ENCODE data around the gene EFNA5. TPM values are rescaled to one million over a fixed set of nuclear protein-coding genes. Genes with fewer than 3 reads are reported as not detected.

The EFNA5 gene
- polyA plus RNA-seq, 1 donor (not counting 4 experiments of a cell fraction or from before 2014, with no cell fraction given), result 4.8 TPM

- Histone ChIP-seq H4K20me1 (ENCODE audit: control insufficient read depth, extremely low read depth, insufficient read depth, low read length) (no peaks in the 10 kb centered on the region), H3K4me2 (ENCODE audit: control insufficient read depth, extremely low read depth, insufficient read depth, low read depth, low read length) (peak overlapping the region; percentile 81), H3K9me1 (ENCODE audit: control insufficient read depth, extremely low read depth, insufficient read depth, low read length) (no peaks in the 10 kb centered on the region), H3K9ac (ENCODE audit: control insufficient read depth, extremely low read depth, insufficient read depth, low read length) (peak overlapping the region; percentile 92), H3K4me3 (ENCODE audit: control insufficient read depth in 2 of 3, extremely low read depth in 1 of 3, insufficient read depth in 2 of 3, low read depth in 1 of 3, low read length in 3 of 3) (peak overlapping the region; percentile 65 to 91 (median 82)), H3K9me3 (ENCODE audit: control insufficient read depth, low read depth, low read length) (no peaks in the 10 kb centered on the region), H3K27ac (ENCODE audit: control insufficient read depth, insufficient read depth, low read length) (peak overlapping the region; percentile 88), H3K79me2 (ENCODE audit: control insufficient read depth, insufficient read depth, low read length) (peaks cover 64% of the 10 kb centered on the region), H2AFZ (ENCODE audit: control insufficient read depth, low read length) (peak overlapping the region; percentile 84), H3K4me1 (ENCODE audit: control insufficient read depth, extremely low read depth, insufficient read depth, low read length) (peaks cover 12% of the 10 kb centered on the region), H3K36me3 (ENCODE audit: control insufficient read depth in 2 of 2, extremely low read depth in 1 of 2, insufficient read depth in 2 of 2, low read length in 2 of 2) (no peaks in the 10 kb centered on the region), H3K27me3 (ENCODE audit: control insufficient read depth, extremely low read depth, insufficient read depth, low read length) (no peaks in the 10 kb centered on the region)
- TF ChIP-seq CTCF (optimal IDR thresholded peaks at IDR 0.05 in 1 of 3, IDR thresholded peaks at IDR 0.05 in 1 of 3, conservative IDR thresholded peaks at IDR 0.05 in 1 of 3; ENCODE audit: extremely low read depth in 1 of 3, insufficient read depth in 2 of 3, low read length in 3 of 3) (no peak), EZH2 (IDR thresholded peaks at IDR 0.05; ENCODE audit: low read length) (no peak)
- dilution Hi-C loops (cut with MboI; ENCODE audit: extremely low pct_ligation_motif_present, low sequenced_read_pairs), result no loop called here
- DNase-seq (ENCODE audit: low read depth, low spot score), result no peak
- FAIRE-seq, result no peak
These were observed 1.4 kb downstream of the EFNA5 start for GRCh38 chr5:107669096-107670031.

- Histone ChIP-seq H2AFZ (ENCODE audit: control insufficient read depth, low read length) (peak overlapping the region; percentile 84), H3K9me3 (ENCODE audit: control insufficient read depth, low read depth, low read length) (no peaks in the 10 kb centered on the region), H3K4me1 (ENCODE audit: control insufficient read depth, extremely low read depth, insufficient read depth, low read length) (peaks cover 12% of the 10 kb centered on the region), H4K20me1 (ENCODE audit: control insufficient read depth, extremely low read depth, insufficient read depth, low read length) (no peaks in the 10 kb centered on the region), H3K9me1 (ENCODE audit: control insufficient read depth, extremely low read depth, insufficient read depth, low read length) (no peaks in the 10 kb centered on the region), H3K27me3 (ENCODE audit: control insufficient read depth, extremely low read depth, insufficient read depth, low read length) (no peaks in the 10 kb centered on the region), H3K79me2 (ENCODE audit: control insufficient read depth, insufficient read depth, low read length) (peaks cover 67% of the 10 kb centered on the region), H3K4me2 (ENCODE audit: control insufficient read depth, extremely low read depth, insufficient read depth, low read depth, low read length) (peak overlapping the region; percentile 81), H3K9ac (ENCODE audit: control insufficient read depth, extremely low read depth, insufficient read depth, low read length) (peak overlapping the region; percentile 92), H3K36me3 (ENCODE audit: control insufficient read depth in 2 of 2, extremely low read depth in 1 of 2, insufficient read depth in 2 of 2, low read length in 2 of 2) (no peaks in the 10 kb centered on the region), H3K4me3 (ENCODE audit: control insufficient read depth in 2 of 3, extremely low read depth in 1 of 3, insufficient read depth in 2 of 3, low read depth in 1 of 3, low read length in 3 of 3) (peak overlapping the region; percentile 65 to 91 (median 82)), H3K27ac (ENCODE audit: control insufficient read depth, insufficient read depth, low read length) (peak overlapping the region; percentile 88)
- DNase-seq (ENCODE audit: low read depth, low spot score) (no peak), FAIRE-seq (peak; percentile 29)
- TF ChIP-seq CTCF (optimal IDR thresholded peaks at IDR 0.05 in 1 of 3, IDR thresholded peaks at IDR 0.05 in 1 of 3, conservative IDR thresholded peaks at IDR 0.05 in 1 of 3; ENCODE audit: extremely low read depth in 1 of 3, insufficient read depth in 2 of 3, low read length in 3 of 3) (peak in 1 of 3 experiments; percentile 10), EZH2 (IDR thresholded peaks at IDR 0.05; ENCODE audit: low read length) (no peak)
- dilution Hi-C loops (cut with MboI; ENCODE audit: extremely low pct_ligation_motif_present, low sequenced_read_pairs), result no loop called here
These were observed 2.3 kb downstream of the EFNA5 start for GRCh38 chr5:107668154-107669095.

Measured in keratinocyte (primary cell).